BLaER1 treated with 17β-estradiol and CSF1 and Interleukin-3, amounts not matched to agents 10 nM and 100 nM (cell line): Measurements from ENCODE around the gene KLK8.
"Not testable (repeated sequence)": the region's sequence is repeated elsewhere in the genome, so short reads cannot be mapped to it uniquely, and the experiment has no call there.

Experiments used
- H3K27ac ChIP-seq, 11 experiments: shearing (Covaris generic); formaldehyde crosslinking; 2 replicates each; pipeline ENCODE4 v1.8.1; 2022
- H3K27me3 ChIP-seq, 11 experiments: shearing (Covaris generic); formaldehyde crosslinking; 2 replicates each; pipeline ENCODE4 v1.8.1; 2022
- H3K36me3 ChIP-seq, 11 experiments: shearing (Covaris generic); formaldehyde crosslinking; 2 replicates each; pipeline ENCODE4 v1.8.1; 2022
- H3K4me1 ChIP-seq, 10 experiments: shearing (Covaris generic); formaldehyde crosslinking; 2 replicates each; pipeline ENCODE4 v1.8.1; 2022
- H3K4me2 ChIP-seq, 11 experiments: shearing (Covaris generic); formaldehyde crosslinking; 2 replicates each; pipeline ENCODE4 v1.8.1; 2022
- H3K4me3 ChIP-seq, 10 experiments: shearing (Covaris generic); formaldehyde crosslinking; 2 replicates each; pipeline ENCODE4 v1.8.1; 2022
- H3K9ac ChIP-seq, 11 experiments: shearing (Covaris generic); formaldehyde crosslinking; 2 replicates each; pipeline ENCODE4 v1.8.1; 2022
- H3K9me3 ChIP-seq, 11 experiments: shearing (Covaris generic); formaldehyde crosslinking; replicated peaks in 1 of 11; 2 replicates each; pipeline ENCODE4 v1.8.1; 2022
- H4K20me1 ChIP-seq, 11 experiments: shearing (Covaris generic); formaldehyde crosslinking; 2 replicates each; pipeline ENCODE4 v1.8.1; 2022
- Cebpa-rat ChIP-seq, 11 experiments: shearing (Covaris generic); IDR thresholded peaks; 2 replicates each; pipeline ENCODE4 v1.8.1; 2022

Gene KLK8

DNA sequence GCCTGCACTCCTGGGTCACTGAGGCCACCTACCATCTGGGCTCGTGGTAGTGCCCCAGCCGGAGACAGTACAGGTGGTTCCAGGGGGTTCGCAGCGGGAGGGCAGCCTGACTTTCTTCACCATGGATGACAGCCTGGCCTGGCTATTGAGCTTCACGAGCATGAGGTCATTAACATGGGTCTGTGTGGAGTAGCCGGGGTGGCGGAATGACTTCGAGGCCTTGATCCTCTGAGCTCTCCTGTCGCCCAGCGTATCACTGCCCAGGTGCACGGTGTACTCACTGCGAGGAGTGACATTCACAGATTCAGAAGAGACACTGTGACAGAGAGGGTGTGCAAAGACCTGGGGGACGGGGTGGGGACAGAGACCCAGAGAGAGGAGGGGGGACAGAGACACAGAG, 21.2 kb downstream of the KLK8 start:
- no peaks in the 10 kb centered on the region for H3K4me1 ChIP-seq
- H3K4me2 ChIP-seq: no peak overlapping the region
- no peak overlapping the region for H3K9ac ChIP-seq
- H3K9me3 ChIP-seq: no peaks in the 10 kb centered on the region
- no peaks in the 10 kb centered on the region for H4K20me1 ChIP-seq
- no peaks in the 10 kb centered on the region for H3K36me3 ChIP-seq
- TF ChIP-seq Cebpa-rat (IDR thresholded peaks at IDR 0.05): no peak
- H3K27ac ChIP-seq: no peak overlapping the region
- H3K4me3 ChIP-seq: no peak overlapping the region
- H3K27me3 ChIP-seq: peaks cover 0 to 16% (median 0%) of the 10 kb centered on the region in 11 experiments; a peak in 3 of 22 replicates

DNA sequence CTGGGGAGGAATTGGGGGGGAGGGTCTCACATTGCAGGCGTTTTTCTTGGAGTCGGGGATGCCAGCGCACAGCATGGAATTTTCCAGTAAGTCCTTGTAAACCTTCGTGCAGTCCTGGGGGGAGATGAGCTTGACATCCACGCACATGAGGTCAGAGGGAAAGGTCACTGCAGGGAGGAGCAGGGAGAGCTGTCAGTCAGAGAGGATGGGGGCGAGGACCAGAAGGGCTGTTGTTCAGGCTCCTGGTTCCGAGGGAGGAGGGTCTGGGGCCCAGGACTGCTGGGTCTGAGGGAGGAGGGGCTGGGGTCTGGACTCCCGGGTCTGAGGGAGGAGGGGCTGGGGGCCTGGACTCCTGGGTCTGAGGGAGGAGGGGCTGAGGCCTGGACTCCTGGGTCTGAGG, 21.6 kb downstream of the KLK8 start:
- H3K27me3 ChIP-seq: peaks cover 0 to 16% (median 0%) of the 10 kb centered on the region in 11 experiments; a peak in 3 of 22 replicates
- H4K20me1 ChIP-seq: no peaks in the 10 kb centered on the region
- no peaks in the 10 kb centered on the region for H3K4me1 ChIP-seq
- H3K4me2 ChIP-seq: no peak overlapping the region
- no peaks in the 10 kb centered on the region for H3K9me3 ChIP-seq
- no peak overlapping the region for H3K4me3 ChIP-seq
- H3K9ac ChIP-seq: no peak overlapping the region
- H3K27ac ChIP-seq: no peak overlapping the region
- TF ChIP-seq Cebpa-rat (IDR thresholded peaks at IDR 0.05): no peak
- no peaks in the 10 kb centered on the region for H3K36me3 ChIP-seq

DNA sequence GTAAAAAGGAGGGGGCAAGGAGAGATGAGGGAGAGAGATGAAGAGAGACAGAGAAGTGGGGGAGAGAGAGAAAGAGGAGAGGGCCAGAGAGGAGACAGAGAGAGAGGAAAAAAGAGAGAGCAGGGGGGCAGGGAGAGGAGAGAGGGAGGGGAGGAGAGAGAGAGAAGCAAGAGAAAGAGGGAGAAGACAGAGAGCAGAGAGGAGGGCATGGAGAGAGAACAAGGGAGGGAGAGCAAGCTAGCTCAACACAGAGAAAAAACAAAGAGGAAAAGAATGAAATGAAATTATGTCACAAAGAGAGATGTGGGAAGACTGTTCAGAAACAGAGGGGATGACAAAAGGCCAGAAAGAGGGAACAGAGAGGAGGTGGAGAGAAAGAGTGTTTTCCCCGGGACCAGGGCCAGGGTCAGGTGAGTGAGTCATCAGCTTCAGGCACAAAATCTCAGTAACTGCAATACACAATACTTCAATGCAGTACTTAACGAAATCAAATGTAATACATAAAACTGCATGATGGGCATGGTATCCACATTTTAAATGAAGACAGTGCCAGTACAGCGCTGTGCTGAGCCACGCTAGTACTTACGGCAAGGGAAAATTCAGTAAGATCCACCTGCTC, 22.5 kb downstream of the KLK8 start:
- Histone ChIP-seq H3K9me3 (no peaks in the 10 kb centered on the region), H3K36me3 (no peaks in the 10 kb centered on the region), H4K20me1 (no peaks in the 10 kb centered on the region), H3K4me1 (no peaks in the 10 kb centered on the region), H3K9ac (no peak overlapping the region), H3K27me3 (peaks cover 0 to 15% (median 0%) of the 10 kb centered on the region in 11 experiments; a peak in 3 of 22 replicates), H3K27ac (no peak overlapping the region), H3K4me2 (no peak overlapping the region), H3K4me3 (no peak overlapping the region)
- TF ChIP-seq Cebpa-rat (IDR thresholded peaks at IDR 0.05): no peak

GRCh38 chr19:50977626-50978025, 23.8 kb downstream of the KLK8 start:
- Histone ChIP-seq H3K36me3 (no peaks in the 10 kb centered on the region), H3K4me2 (no peak overlapping the region), H3K4me1 (no peaks in the 10 kb centered on the region), H3K4me3 (no peak overlapping the region), H3K9ac (no peak overlapping the region), H3K27me3 (peaks cover 0 to 11% (median 0%) of the 10 kb centered on the region in 11 experiments; a peak in 1 of 22 replicates), H3K27ac (no peak overlapping the region), H4K20me1 (no peaks in the 10 kb centered on the region), H3K9me3 (no peaks in the 10 kb centered on the region)
- TF ChIP-seq Cebpa-rat (IDR thresholded peaks at IDR 0.05): no peak

DNA sequence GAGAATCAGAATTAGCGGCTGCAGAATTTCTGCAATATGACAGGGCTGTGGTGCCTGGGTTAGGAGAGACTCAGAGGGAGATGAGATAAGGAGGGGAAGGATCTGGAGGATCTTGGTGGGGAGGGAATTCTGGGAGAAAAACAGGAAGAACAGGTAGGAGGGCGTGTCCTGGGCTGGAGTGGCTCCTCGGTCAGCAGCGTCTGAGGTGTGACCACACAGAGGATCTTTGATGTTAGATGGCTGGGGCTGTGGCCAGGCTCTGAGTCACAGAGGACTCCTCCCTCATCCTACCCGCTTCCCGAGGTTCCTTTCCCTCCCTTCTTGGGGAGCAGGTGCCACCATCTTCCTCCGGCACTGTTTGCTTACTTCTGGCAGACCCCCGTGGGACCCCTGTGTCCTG, 25.6 kb downstream of the KLK8 start:
- H3K9ac ChIP-seq: no peak overlapping the region
- no peak overlapping the region for H3K4me2 ChIP-seq
- no peak overlapping the region for H3K27ac ChIP-seq

GRCh38 chr19:50974702-50975556, 26.5 kb downstream of the KLK8 start:
- H3K9ac ChIP-seq: no peak overlapping the region
- no peaks in the 10 kb centered on the region for H3K9me3 ChIP-seq
- no peaks in the 10 kb centered on the region for H4K20me1 ChIP-seq
- H3K27ac ChIP-seq: no peak overlapping the region
- no peak for TF ChIP-seq Cebpa-rat (IDR thresholded peaks at IDR 0.05)
- no peaks in the 10 kb centered on the region for H3K27me3 ChIP-seq
- no peak overlapping the region for H3K4me3 ChIP-seq
- no peaks in the 10 kb centered on the region for H3K36me3 ChIP-seq
- no peak overlapping the region for H3K4me2 ChIP-seq
- H3K4me1 ChIP-seq: no peaks in the 10 kb centered on the region

More for the DNA sequence above, 25.6 kb downstream of the KLK8 start:
- H3K4me3 ChIP-seq: no peak overlapping the region
- no peak for TF ChIP-seq Cebpa-rat (IDR thresholded peaks at IDR 0.05)
- H4K20me1 ChIP-seq: no peaks in the 10 kb centered on the region
- no peaks in the 10 kb centered on the region for H3K9me3 ChIP-seq
- H3K36me3 ChIP-seq: no peaks in the 10 kb centered on the region
- peaks cover 0 to 5% (median 0%) of the 10 kb centered on the region in 11 experiments; a peak in 1 of 22 replicates for H3K27me3 ChIP-seq
- no peaks in the 10 kb centered on the region for H3K4me1 ChIP-seq

DNA sequence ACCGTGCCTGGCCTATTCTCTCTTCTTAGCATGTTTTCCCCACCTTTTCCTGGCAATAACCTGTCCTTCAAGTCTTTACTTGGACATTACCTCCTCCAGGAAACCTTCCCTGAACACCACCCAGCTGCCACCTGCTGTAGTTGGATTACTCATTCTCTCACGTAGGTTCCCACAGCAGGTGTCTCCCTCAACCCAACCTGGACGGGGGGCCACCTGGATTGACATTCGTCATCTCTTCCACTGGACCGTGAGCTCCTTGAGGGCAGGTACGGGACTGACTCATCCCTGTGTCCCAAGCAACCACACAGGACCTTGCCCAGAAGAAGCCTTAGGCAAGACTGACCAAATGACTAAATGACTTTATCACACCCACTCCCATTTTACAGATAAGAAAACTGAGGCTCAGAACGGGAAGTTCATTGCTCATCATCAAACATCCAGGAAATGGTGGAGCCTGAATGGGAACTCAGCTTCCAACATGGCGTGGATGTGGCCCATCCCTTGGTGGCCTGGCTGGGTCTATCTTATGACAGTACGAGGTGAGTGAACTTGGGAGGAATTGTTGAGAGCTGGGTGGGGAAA, 28.5 kb downstream of the KLK8 start:
- Histone ChIP-seq H3K9ac (no peak overlapping the region), H3K9me3 (no peaks in the 10 kb centered on the region), H3K4me3 (no peak overlapping the region), H3K36me3 (no peaks in the 10 kb centered on the region), H3K4me2 (no peak overlapping the region), H4K20me1 (no peaks in the 10 kb centered on the region), H3K27me3 (no peaks in the 10 kb centered on the region), H3K27ac (no peak overlapping the region), H3K4me1 (peaks cover 9 to 20% (median 17%) of the 10 kb centered on the region in 10 experiments)
- no peak for TF ChIP-seq Cebpa-rat (IDR thresholded peaks at IDR 0.05)

- H3K27me3 ChIP-seq, H3K9me3 ChIP-seq, H3K27ac ChIP-seq, H3K36me3 ChIP-seq, H4K20me1 ChIP-seq, H3K9ac ChIP-seq, H3K4me3 ChIP-seq: not testable (repeated sequence)
- Histone ChIP-seq H3K4me1 (peaks cover 10 to 22% (median 18%) of the 10 kb centered on the region in 10 experiments), H3K4me2 (peak overlapping the region in 6 of 11 experiments; percentile 21 to 61 (median 43); a peak in 8 of 22 replicates)
Measured at GRCh38 chr19:50969810-50970209, 31.6 kb downstream of the KLK8 start.

DNA sequence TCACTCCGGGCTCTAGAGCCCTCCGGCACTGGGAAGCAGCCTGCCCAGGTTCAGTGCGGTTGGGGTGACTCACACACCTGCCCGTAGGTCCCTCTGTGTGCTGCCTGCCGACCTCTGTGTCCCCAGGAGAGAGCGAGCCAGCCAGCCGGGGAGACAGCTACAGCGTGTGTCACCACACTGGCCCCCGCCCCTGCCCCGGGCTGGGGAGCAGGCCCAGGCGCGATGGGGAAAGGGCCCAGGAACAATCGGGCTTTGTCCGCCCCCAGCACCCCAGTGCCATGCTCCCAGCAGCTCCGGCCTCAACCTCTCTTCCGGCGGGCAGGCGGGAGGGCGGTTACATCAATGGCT, 32.0 kb downstream of the KLK8 start, which contains the start of gene KLK6:
Gene KLK6 (minus strand): TSS at position 179 of the 348 bp plus-strand sequence. CDS start 1,487 bp downstream, outside the sequence.
- no peaks in the 10 kb centered on the region for H4K20me1 ChIP-seq
- no peaks in the 10 kb centered on the region for H3K27me3 ChIP-seq
- TF ChIP-seq Cebpa-rat (IDR thresholded peaks at IDR 0.05): no peak
- no peak within 1 kb of the TSS for H3K27ac ChIP-seq
- no peaks in the 10 kb centered on the region for H3K9me3 ChIP-seq
- H3K9ac ChIP-seq: 0 out of 22 replicates have a peak within 1 kb of the TSS, but pooled peaks of 1 of the 11 experiments have one; percentile 15
- peak within 1 kb of the TSS in 10 of 11 experiments; percentile 5 to 61 (median 33); a peak in 17 of 22 replicates for H3K4me2 ChIP-seq
- no peaks in the 10 kb centered on the region for H3K36me3 ChIP-seq
- peaks cover 10 to 22% (median 18%) of the 10 kb centered on the region in 10 experiments for H3K4me1 ChIP-seq
- H3K4me3 ChIP-seq: no peak within 1 kb of the TSS
